Activated CD4-positive, alpha-beta T cell treated with anti-CD3 and anti-CD28 coated beads for 24 hours (primary cell): Measurements from ENCODE around the gene PIP5KL1.

Experiments
- DNase-seq, 2 donors: peaks; one replicate each; pipeline ENCODE4 v3.0.0-alpha.2; 2020; ENCODE audit warnings: low read depth in 2 of 2

The PIP5KL1 gene

GRCh38 chr9:127968700-127969383 is 38.3 kb upstream of the PIP5KL1 start:
- DNase-seq: no peak

GRCh38 chr9:127968042-127968441 is 37.5 kb upstream of the PIP5KL1 start:
- DNase-seq: no peak

GRCh38 chr9:127967151-127967809 is 36.7 kb upstream of the PIP5KL1 start:
- no peak for DNase-seq

GRCh38 chr9:127966416-127967150 is 36.0 kb upstream of the PIP5KL1 start:
- no peak for DNase-seq

- DNase-seq: no peak
These were observed 35.4 kb upstream of the PIP5KL1 start for GRCh38 chr9:127965953-127966352.

GRCh38 chr9:127963359-127964064 is 32.9 kb upstream of the PIP5KL1 start:
- no peak for DNase-seq

GRCh38 chr9:127963041-127963358 is 32.4 kb upstream of the PIP5KL1 start:
- no peak for DNase-seq

- no peak for DNase-seq
These were observed 31.7 kb upstream of the PIP5KL1 start for GRCh38 chr9:127962278-127962677.

- DNase-seq: no peak
These were observed 31.1 kb upstream of the PIP5KL1 start for GRCh38 chr9:127961613-127962155.

- no peak for DNase-seq
These were observed 30.5 kb upstream of the PIP5KL1 start for GRCh38 chr9:127961155-127961490.

GRCh38 chr9:127960410-127961154 is 30.0 kb upstream of the PIP5KL1 start:
- DNase-seq: no peak

GRCh38 chr9:127959841-127960409 is 29.3 kb upstream of the PIP5KL1 start:
- DNase-seq: no peak

GRCh38 chr9:127959398-127959797 is 28.8 kb upstream of the PIP5KL1 start:
- DNase-seq: no peak

GRCh38 chr9:127958728-127959127 is 28.2 kb upstream of the PIP5KL1 start:
- no peak for DNase-seq

- DNase-seq: peak; percentile 73 to 80
These were observed 24.9 kb upstream of the PIP5KL1 start for GRCh38 chr9:127955294-127956015.

- no peak for DNase-seq
These were observed 24.3 kb upstream of the PIP5KL1 start for GRCh38 chr9:127954831-127955293.

- DNase-seq: no peak
These were observed 23.4 kb upstream of the PIP5KL1 start for GRCh38 chr9:127953768-127954505.

GRCh38 chr9:127953154-127953553 is 22.6 kb upstream of the PIP5KL1 start:
- DNase-seq: no peak

- no peak for DNase-seq
These were observed 20.1 kb upstream of the PIP5KL1 start for GRCh38 chr9:127950513-127951289.
